CMK (cell line): Measurements from ENCODE around the gene IDUA.
"Not testable (repeated sequence)": the region's sequence is repeated elsewhere in the genome, so short reads cannot be mapped to it uniquely, and the experiment has no call there.

Experiments
- DNase-seq: peaks from one replicate; pipeline ENCODE4 v3.0.0-alpha.2; 2010; ENCODE audit warnings: low read depth

IDUA gene

GRCh38 chr4:987624-988513 is 1.0 kb downstream of the IDUA start:
- no peak for DNase-seq

GRCh38 chr4:988726-989721 is 2.2 kb downstream of the IDUA start:
- no peak for DNase-seq

- DNase-seq: no peak
Observed at GRCh38 chr4:989722-990471, 3.1 kb downstream of the IDUA start.

- DNase-seq: no peak
Observed at GRCh38 chr4:990746-991367, 4.0 kb downstream of the IDUA start.

GRCh38 chr4:991451-992296 is 4.8 kb downstream of the IDUA start:
- DNase-seq: no peak

GRCh38 chr4:992297-993110 is 5.7 kb downstream of the IDUA start:
- DNase-seq: no peak

GRCh38 chr4:993111-994029 is 6.5 kb downstream of the IDUA start, which contains the start of gene SLC26A1:
Gene SLC26A1 (minus strand): TSS chr4:993404. CDS start chr4:991703, 1,701 bp downstream.
- no peak for DNase-seq

GRCh38 chr4:995311-996026 is 8.6 kb downstream of the IDUA start:
- no peak for DNase-seq

GRCh38 chr4:996030-996996 is 9.5 kb downstream of the IDUA start:
- DNase-seq: no peak

GRCh38 chr4:996997-997374 is 10.1 kb downstream of the IDUA start:
- DNase-seq: no peak

GRCh38 chr4:997375-998071 is 10.7 kb downstream of the IDUA start:
- no peak for DNase-seq

- no peak for DNase-seq
Observed at GRCh38 chr4:998096-998691, 11.3 kb downstream of the IDUA start.

GRCh38 chr4:999240-999863 is 12.5 kb downstream of the IDUA start:
- not testable (repeated sequence) for DNase-seq

- DNase-seq: no peak
Observed at GRCh38 chr4:999882-1000425, 13.1 kb downstream of the IDUA start.
